ENCODE measurements around the gene FABP7.
A peak's percentile ranks its signal among the peaks of the same experiment; 100 is the strongest.

DNA sequence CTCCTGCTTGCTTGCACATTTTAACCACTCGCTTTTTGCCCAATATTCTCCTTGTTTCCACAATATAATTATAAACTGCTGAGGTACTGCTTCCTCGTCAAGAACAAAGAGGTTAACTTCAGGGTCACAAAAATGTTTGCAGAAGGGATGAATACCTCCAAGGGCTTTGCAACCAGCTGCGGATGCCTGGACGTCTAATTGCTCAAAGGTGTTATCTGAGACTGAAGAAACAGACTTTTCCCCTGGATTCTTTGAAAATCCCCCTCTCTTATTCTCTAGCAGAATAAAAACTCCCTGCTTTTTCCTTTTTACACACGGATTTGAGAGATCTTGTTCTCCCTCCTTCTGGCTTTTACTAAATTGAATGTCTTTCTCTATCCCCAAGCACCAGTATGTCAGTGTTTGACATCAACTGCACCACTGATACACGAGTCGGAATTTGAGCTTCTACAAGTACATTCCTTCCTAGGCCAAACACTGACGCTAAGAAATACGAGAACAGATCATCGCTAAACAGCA lies 9.2 kb downstream of the FABP7 start:
- TF ChIP-seq CTCF (IDR thresholded peaks at IDR 0.05; ENCODE audit: low read depth, low read length, missing input control) (no peak), YY1 (IDR thresholded peaks at IDR 0.05) (no peak), SP1 (IDR thresholded peaks at IDR 0.05) (peak; percentile 27), RXRA (IDR thresholded peaks at IDR 0.05) (peak; percentile 36 to 50), GABPA (IDR thresholded peaks at IDR 0.05 in 1 of 2, conservative IDR thresholded peaks at IDR 0.05 in 1 of 2) (no peak), TAF1 (conservative IDR thresholded peaks at IDR 0.05) (no peak), RAD21 (IDR thresholded peaks at IDR 0.05) (no peak), JUND (IDR thresholded peaks at IDR 0.05) (peak; percentile 7 to 40), ZBTB33 (IDR thresholded peaks at IDR 0.05) (no peak), HNF4A (conservative IDR thresholded peaks at IDR 0.05) (peak; percentile 46 to 48)
- TF ChIP-seq, protein P1, sequence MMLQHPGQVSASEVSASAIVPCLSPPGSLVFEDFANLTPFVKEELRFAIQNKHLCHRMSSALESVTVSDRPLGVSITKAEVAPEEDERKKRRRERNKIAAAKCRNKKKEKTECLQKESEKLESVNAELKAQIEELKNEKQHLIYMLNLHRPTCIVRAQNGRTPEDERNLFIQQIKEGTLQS (IDR thresholded peaks at IDR 0.05) = no peak
- TF ChIP-seq, protein P2, sequence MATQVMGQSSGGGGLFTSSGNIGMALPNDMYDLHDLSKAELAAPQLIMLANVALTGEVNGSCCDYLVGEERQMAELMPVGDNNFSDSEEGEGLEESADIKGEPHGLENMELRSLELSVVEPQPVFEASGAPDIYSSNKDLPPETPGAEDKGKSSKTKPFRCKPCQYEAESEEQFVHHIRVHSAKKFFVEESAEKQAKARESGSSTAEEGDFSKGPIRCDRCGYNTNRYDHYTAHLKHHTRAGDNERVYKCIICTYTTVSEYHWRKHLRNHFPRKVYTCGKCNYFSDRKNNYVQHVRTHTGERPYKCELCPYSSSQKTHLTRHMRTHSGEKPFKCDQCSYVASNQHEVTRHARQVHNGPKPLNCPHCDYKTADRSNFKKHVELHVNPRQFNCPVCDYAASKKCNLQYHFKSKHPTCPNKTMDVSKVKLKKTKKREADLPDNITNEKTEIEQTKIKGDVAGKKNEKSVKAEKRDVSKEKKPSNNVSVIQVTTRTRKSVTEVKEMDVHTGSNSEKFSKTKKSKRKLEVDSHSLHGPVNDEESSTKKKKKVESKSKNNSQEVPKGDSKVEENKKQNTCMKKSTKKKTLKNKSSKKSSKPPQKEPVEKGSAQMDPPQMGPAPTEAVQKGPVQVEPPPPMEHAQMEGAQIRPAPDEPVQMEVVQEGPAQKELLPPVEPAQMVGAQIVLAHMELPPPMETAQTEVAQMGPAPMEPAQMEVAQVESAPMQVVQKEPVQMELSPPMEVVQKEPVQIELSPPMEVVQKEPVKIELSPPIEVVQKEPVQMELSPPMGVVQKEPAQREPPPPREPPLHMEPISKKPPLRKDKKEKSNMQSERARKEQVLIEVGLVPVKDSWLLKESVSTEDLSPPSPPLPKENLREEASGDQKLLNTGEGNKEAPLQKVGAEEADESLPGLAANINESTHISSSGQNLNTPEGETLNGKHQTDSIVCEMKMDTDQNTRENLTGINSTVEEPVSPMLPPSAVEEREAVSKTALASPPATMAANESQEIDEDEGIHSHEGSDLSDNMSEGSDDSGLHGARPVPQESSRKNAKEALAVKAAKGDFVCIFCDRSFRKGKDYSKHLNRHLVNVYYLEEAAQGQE (IDR thresholded peaks at IDR 0.05) = no peak
- TF ChIP-seq, protein P3, sequence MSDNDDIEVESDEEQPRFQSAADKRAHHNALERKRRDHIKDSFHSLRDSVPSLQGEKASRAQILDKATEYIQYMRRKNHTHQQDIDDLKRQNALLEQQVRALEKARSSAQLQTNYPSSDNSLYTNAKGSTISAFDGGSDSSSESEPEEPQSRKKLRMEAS (IDR thresholded peaks at IDR 0.05) = no peak

All from liver (tissue), 3 donors.